Hematopoietic multipotent progenitor cell treated with erythropoietin and hydrocortisone succinate and interleukin-3 and kit ligand, for 15 days (in vitro differentiated cells): ENCODE results near the gene CCDC74A.
"Not testable (repeated sequence)": the region's sequence is repeated elsewhere in the genome, so short reads cannot be mapped to it uniquely, and the experiment has no call there.

ENCODE experiments used
- DNase-seq: peaks from one replicate; pipeline ENCODE4 v3.0.0-alpha.2; 2015; ENCODE audit warnings: low spot score

CCDC74A gene

DNA sequence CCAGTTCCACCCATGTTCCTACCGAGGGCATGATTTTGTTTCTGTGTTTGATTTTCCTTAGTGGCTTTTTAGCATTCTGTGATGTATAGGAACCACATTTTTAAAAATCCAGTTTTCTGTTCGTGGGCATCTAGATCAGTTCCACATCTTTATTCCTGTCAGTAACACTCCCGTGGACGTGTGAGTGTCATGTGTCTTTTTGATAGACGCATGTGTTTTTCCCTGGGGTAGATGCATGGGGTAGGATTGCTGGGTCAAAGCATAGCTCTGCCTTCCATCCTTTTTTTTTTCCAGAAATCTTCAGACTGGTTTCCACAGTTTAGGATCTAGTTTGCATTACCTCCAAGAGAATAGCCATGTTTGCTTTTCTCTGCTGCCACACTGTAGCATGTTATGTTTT, 38.7 kb downstream of the CCDC74A start:
- no peak for DNase-seq

DNA sequence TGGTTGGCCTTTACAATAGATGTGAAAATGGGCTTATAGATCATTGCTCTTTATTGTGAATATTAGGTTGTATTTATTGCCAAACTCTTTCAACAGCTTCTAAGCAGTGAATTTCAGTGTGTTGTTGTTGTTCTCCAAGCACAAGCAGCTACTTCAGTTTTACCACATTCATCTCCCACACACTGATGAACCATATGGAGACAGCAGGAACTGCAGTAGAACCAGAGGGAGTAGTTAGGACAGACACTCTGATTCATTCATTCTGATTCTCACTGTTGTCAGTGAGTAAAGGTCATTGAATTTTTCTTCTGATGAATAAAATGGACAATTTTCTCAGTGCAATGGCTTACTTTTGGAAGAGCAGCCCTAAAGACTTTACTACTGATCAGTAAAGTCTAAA, 40.2 kb downstream of the CCDC74A start:
- no peak for DNase-seq

- DNase-seq = not testable (repeated sequence)
These were observed 40.7 kb downstream of the CCDC74A start for GRCh38 chr2:131568401-131568800.

GRCh38 chr2:131572175-131572574, 44.5 kb downstream of the CCDC74A start:
- DNase-seq = no peak

DNA sequence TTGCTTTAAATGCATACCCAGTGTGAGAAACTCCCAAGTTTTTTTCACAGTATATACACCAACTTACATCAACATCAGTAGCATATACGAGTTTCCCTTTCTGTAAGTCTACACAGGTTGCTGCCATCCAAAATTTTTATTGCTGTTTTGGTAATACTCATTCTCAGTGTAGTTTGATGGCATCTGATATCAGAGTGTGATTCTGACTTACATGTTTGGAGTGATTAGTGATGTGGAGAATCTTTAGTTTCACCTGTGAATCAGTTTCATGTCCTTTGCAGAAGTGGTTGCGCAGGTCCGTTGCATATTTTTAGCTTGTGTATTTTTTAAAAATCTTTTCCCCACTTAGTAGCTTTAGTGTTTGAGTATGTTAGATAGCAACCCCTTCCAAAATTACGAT, 50.1 kb downstream of the CCDC74A start:
- DNase-seq = no peak

DNA sequence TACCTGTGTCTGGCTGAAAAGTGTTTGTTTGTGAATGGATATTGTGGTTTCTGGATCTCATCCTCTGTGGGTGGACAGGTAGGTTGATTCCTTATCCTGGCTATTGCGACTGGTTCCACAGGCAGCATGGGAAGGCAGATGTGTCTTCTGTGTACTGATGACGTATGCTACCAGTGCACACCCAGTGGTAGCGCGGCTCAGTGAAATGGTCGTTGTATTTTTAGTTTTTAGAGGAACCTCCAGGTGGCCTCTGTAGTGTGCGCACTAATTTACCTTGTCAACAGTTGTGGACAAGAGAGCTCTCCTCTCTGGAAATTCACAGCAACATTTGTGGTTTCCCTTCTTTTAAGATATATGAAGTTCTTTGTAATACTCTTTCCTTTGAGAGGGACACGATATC, 52.5 kb downstream of the CCDC74A start:
- no peak for DNase-seq
